ENCODE data around the gene MACROH2A2.

MACROH2A2 gene

GRCh38 chr10:70119623-70120022 lies 67.0 kb downstream of the MACROH2A2 start:
- Histone ChIP-seq H3K27ac (replicated peaks) (no peak overlapping the region), H3K4me3 (replicated peaks; ENCODE audit: insufficient read depth, low read length) (no peak overlapping the region), H3K27me3 (ENCODE audit: insufficient read depth, poor library complexity, severe bottlenecking) (no peaks in the 10 kb centered on the region)
- TF ChIP-seq CTCF (IDR thresholded peaks at IDR 0.05; ENCODE audit: insufficient read depth, low read length): no peak
- no peak for TF ChIP-seq POLR2AphosphoS5 (IDR thresholded peaks at IDR 0.05; ENCODE audit: low read depth)
- no peak for TF ChIP-seq REST (IDR thresholded peaks at IDR 0.05; ENCODE audit: insufficient replicate concordance, low read depth)
- TF ChIP-seq GABPA (IDR thresholded peaks at IDR 0.05; ENCODE audit: low read depth): no peak
- no peak for TF ChIP-seq SPI1 (IDR thresholded peaks at IDR 0.05; ENCODE audit: borderline replicate concordance, low read depth)
- DNase-seq (ENCODE audit: low read depth in 1 of 2, low spot score in 1 of 2): no peak

- Histone ChIP-seq H3K27ac (replicated peaks) (no peak overlapping the region), H3K27me3 (ENCODE audit: insufficient read depth, poor library complexity, severe bottlenecking) (no peaks in the 10 kb centered on the region), H3K4me3 (replicated peaks; ENCODE audit: insufficient read depth, low read length) (no peak overlapping the region)
- no peak for TF ChIP-seq CTCF (IDR thresholded peaks at IDR 0.05; ENCODE audit: insufficient read depth, low read length)
- no peak for TF ChIP-seq SPI1 (IDR thresholded peaks at IDR 0.05; ENCODE audit: borderline replicate concordance, low read depth)
- TF ChIP-seq POLR2AphosphoS5 (IDR thresholded peaks at IDR 0.05; ENCODE audit: low read depth): no peak
- no peak for TF ChIP-seq GABPA (IDR thresholded peaks at IDR 0.05; ENCODE audit: low read depth)
- no peak for TF ChIP-seq REST (IDR thresholded peaks at IDR 0.05; ENCODE audit: insufficient replicate concordance, low read depth)
- no peak for DNase-seq (ENCODE audit: low read depth in 1 of 2, low spot score in 1 of 2)
Measured at GRCh38 chr10:70120417-70120816, 67.8 kb downstream of the MACROH2A2 start.

GRCh38 chr10:70121281-70121949 lies 68.8 kb downstream of the MACROH2A2 start:
- H3K27me3 ChIP-seq (ENCODE audit: insufficient read depth, poor library complexity, severe bottlenecking): no peaks in the 10 kb centered on the region
- no peak for DNase-seq (ENCODE audit: low read depth in 1 of 2, low spot score in 1 of 2)
- no peak overlapping the region for H3K27ac ChIP-seq (replicated peaks)
- no peak overlapping the region for H3K4me3 ChIP-seq (replicated peaks; ENCODE audit: insufficient read depth, low read length)
- TF ChIP-seq CTCF (IDR thresholded peaks at IDR 0.05; ENCODE audit: insufficient read depth, low read length) (no peak), POLR2AphosphoS5 (IDR thresholded peaks at IDR 0.05; ENCODE audit: low read depth) (no peak), SPI1 (IDR thresholded peaks at IDR 0.05; ENCODE audit: borderline replicate concordance, low read depth) (no peak), REST (IDR thresholded peaks at IDR 0.05; ENCODE audit: insufficient replicate concordance, low read depth) (no peak), GABPA (IDR thresholded peaks at IDR 0.05; ENCODE audit: low read depth) (no peak)
